CD4-positive, alpha-beta T cell (primary cell): ENCODE measurements around the gene GRB2. TPM values are rescaled to one million over a fixed set of nuclear protein-coding genes. Genes with fewer than 3 reads are reported as not detected.
A peak's percentile ranks its signal among the peaks of the same experiment; 100 is the strongest.

ENCODE experiments used
- ATAC-seq: fragments of 200-7000 bp; cut with Tn5 transposase; one replicate; pipeline ENCODE4 v1.10.0; 2022; ENCODE audit warnings: mild to moderate bottlenecking; ENCODE audit not compliant: poor library complexity
- CTCF ChIA-PET: fragments of 350-600 bp; sonication (Branson Sonifier 250); formaldehyde crosslinking; loops from one replicate; lab custom pipeline; 2021; ENCODE audit warnings: antibody characterized with exemption, inconsistent platforms; lab: Charles Lee
- POLR2A ChIA-PET: fragments of 350-600 bp; sonication (Branson Sonifier 250); formaldehyde crosslinking; loops from one replicate; lab custom pipeline; 2021; ENCODE audit warnings: antibody characterized with exemption, inconsistent platforms; lab: Charles Lee
- DNase-seq, 14 experiments: peaks; one replicate each; pipeline ENCODE4 v3.0.0-alpha.2; 2013 to 2020; ENCODE audit warnings: mixed read lengths in 2 of 14
- H3K27ac ChIP-seq, 2 donors: one replicate each; pipeline versions ENCODE4 v1.5.1 to v1.7.0; 2013; ENCODE audit warnings: low read length in 2 of 2, low read depth in 1 of 2, mild to moderate bottlenecking in 1 of 2
- H3K27me3 ChIP-seq, 2 experiments: 1 replicate in 1 of 2; 2 replicates in 1 of 2; pipeline versions ENCODE4 v1.6.1 to v1.7.0; 2013; ENCODE audit warnings: low read length in 2 of 2, control low read depth in 1 of 2, mild to moderate bottlenecking in 1 of 2, moderate library complexity in 1 of 2; ENCODE audit not compliant: insufficient read depth in 2 of 2, control insufficient read depth in 1 of 2
- H3K36me3 ChIP-seq: one replicate; pipeline ENCODE4 v1.6.1; 2013; ENCODE audit warnings: low read length, control low read depth; ENCODE audit not compliant: insufficient read depth
- H3K4me1 ChIP-seq: one replicate; pipeline ENCODE4 v1.6.1; 2013; ENCODE audit warnings: low read length, control low read depth; ENCODE audit not compliant: insufficient read depth
- H3K4me3 ChIP-seq: one replicate; pipeline ENCODE4 v1.5.1; 2013; ENCODE audit warnings: mild to moderate bottlenecking, low read length, moderate library complexity
- H3K9me3 ChIP-seq, 2 experiments: 1 replicate in 1 of 2; 2 replicates in 1 of 2; pipeline versions ENCODE4 v1.6.1 to v1.7.0; 2013; ENCODE audit warnings: low read length in 2 of 2, mild to moderate bottlenecking in 2 of 2, control low read depth in 1 of 2, moderate library complexity in 1 of 2; ENCODE audit not compliant: control insufficient read depth in 1 of 2, insufficient read depth in 1 of 2
- H3K27ac Mint-ChIP-seq: one replicate; pipeline ENCODE4 v1.8.0; 2020; ENCODE audit warnings: mixed read lengths
- H3K27me3 Mint-ChIP-seq: one replicate; pipeline ENCODE4 v1.8.0; 2021; ENCODE audit warnings: mixed read lengths
- H3K36me3 Mint-ChIP-seq: one replicate; pipeline ENCODE4 v1.8.0; 2021; ENCODE audit warnings: low read depth, mixed read lengths
- H3K4me1 Mint-ChIP-seq: one replicate; pipeline ENCODE4 v1.8.0; 2021; ENCODE audit warnings: low read depth, mixed read lengths
- H3K4me3 Mint-ChIP-seq: one replicate; pipeline ENCODE4 v1.8.0; 2020; ENCODE audit warnings: mild to moderate bottlenecking, mixed read lengths
- H3K9me3 Mint-ChIP-seq: one replicate; pipeline ENCODE4 v1.8.0; 2020; ENCODE audit warnings: mixed read lengths
- intact Hi-C, 2 experiments: fragments of 100-400 bp; cut with DNase I in 1 of 2; cut with micrococcal nuclease in 1 of 2; formaldehyde crosslinking; loops; one replicate each; pipeline versions ENCODE4 v1.15.1 to v1.9.0; 2023 to 2025; cut with DNase I, micrococcal nuclease
- total RNA-seq, 174 experiments: library from RNA in 2 of 174; stranded (reverse) in 2 of 174; gene quantifications; one replicate each; pipeline ENCODE4 v1.2.3 and lab custom pipeline; 2021 to 2026
- TF ChIP-seq, protein P1 (sequence below): fragments of 200-600 bp; IDR thresholded peaks from one replicate; pipeline ENCODE4 v1.8.0; 2022; ENCODE audit warnings: antibody characterized with exemption, mild to moderate bottlenecking

GRB2 gene
- total RNA-seq, 2 experiments from 2014 or later, result 88.8 to 92.6 TPM

DNA sequence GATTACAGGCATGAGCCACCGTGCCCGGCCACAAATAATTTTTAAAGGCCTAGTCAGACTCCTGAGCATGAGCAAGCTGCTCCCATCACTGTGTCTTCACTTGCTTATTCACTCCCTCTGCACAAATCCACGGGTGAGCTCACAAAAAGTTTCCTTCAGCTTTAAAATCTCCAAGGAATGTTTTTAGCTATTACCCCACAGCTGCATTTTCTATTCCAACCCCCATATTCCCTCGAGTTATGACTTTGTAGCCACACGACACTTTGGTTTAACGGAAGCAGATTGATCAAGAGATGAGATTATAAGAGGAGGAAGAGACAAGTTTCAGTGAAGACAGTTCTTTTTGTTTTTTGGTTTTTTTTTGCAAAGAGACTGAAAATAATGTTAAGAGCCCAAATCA lies 67.1 kb downstream of the GRB2 start:
- Mint-ChIP-seq H3K27me3 (no peaks in the 10 kb centered on the region), H3K36me3 (peaks cover 10% of the 10 kb centered on the region), H3K4me3 (peak overlapping the region; percentile 59), H3K9me3 (no peaks in the 10 kb centered on the region), H3K4me1 (peaks cover 74% of the 10 kb centered on the region), H3K27ac (peak overlapping the region; percentile 81)
- Histone ChIP-seq H3K4me1 (peaks cover 79% of the 10 kb centered on the region), H3K27ac (peak overlapping the region; percentile 38 to 47), H3K27me3 (no peaks in the 10 kb centered on the region), H3K9me3 (no peaks in the 10 kb centered on the region), H3K4me3 (peak overlapping the region; percentile 30), H3K36me3 (no peaks in the 10 kb centered on the region)
- intact Hi-C loops, result loop anchor here in 1 of 2 experiments (5.0 kb wide), 1 partner anchor 34 kb away; no protein-coding TSS in a partner anchor
- ATAC-seq, result peak; percentile 54
- peak in 3 of 14 experiments; percentile 44 to 56 (median 49) for DNase-seq
- ChIA-PET POLR2A (interaction anchor here (0.8 to 4.0 kb wide), 15 partner anchors 10 to 178 kb away, joined by 3 to 31 read pairs (median 5); partner anchors contain the start of genes GRB2, MIF4GD, SLC25A19 and TSEN54), CTCF (interaction anchor here (0.6 to 1.8 kb wide), 3 partner anchors 11 to 63 kb away, joined by 3 to 6 read pairs (median 5); no protein-coding TSS in a partner anchor)
- TF ChIP-seq, protein P1, sequence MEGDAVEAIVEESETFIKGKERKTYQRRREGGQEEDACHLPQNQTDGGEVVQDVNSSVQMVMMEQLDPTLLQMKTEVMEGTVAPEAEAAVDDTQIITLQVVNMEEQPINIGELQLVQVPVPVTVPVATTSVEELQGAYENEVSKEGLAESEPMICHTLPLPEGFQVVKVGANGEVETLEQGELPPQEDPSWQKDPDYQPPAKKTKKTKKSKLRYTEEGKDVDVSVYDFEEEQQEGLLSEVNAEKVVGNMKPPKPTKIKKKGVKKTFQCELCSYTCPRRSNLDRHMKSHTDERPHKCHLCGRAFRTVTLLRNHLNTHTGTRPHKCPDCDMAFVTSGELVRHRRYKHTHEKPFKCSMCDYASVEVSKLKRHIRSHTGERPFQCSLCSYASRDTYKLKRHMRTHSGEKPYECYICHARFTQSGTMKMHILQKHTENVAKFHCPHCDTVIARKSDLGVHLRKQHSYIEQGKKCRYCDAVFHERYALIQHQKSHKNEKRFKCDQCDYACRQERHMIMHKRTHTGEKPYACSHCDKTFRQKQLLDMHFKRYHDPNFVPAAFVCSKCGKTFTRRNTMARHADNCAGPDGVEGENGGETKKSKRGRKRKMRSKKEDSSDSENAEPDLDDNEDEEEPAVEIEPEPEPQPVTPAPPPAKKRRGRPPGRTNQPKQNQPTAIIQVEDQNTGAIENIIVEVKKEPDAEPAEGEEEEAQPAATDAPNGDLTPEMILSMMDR, result no peak

DNA sequence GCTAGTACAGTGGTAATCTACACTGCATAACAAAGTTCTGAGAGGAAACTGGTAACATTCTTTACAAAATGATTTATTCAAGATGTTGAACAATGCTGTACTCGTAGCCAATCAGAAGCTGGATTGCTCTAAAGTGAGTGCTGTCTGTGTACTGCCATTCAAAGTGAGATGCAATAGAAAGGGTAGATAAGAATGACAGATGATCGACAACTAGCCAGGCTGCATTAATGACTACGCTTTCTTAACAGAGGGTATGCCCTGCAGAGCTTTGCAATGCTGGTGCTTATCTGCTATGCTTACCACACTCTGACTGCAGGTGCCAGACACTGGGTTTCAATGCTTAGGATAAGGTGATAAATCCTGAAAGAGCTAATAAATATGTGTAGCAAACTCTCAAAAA lies 70.2 kb downstream of the GRB2 start:
- ChIA-PET CTCF (interaction anchor here (1.0 to 2.3 kb wide), 4 partner anchors 16 to 77 kb away, joined by 3 to 7 read pairs (median 6); partner anchors contain the start of gene MIF4GD), POLR2A (interaction anchor here (0.9 to 4.0 kb wide), 5 partner anchors 10 to 70 kb away, joined by 3 to 31 read pairs (median 25); partner anchors contain the start of gene GRB2)
- H3K36me3 ChIP-seq, result peaks cover 24% of the 10 kb centered on the region
- ATAC-seq (peak; percentile 9), DNase-seq (no peak)
- H3K9me3 Mint-ChIP-seq, result no peaks in the 10 kb centered on the region
- peak overlapping the region; percentile 88 for H3K27ac Mint-ChIP-seq
- H3K36me3 Mint-ChIP-seq, result peaks cover 29% of the 10 kb centered on the region
- H3K4me1 Mint-ChIP-seq, result peaks cover 65% of the 10 kb centered on the region
- H3K9me3 ChIP-seq, result no peaks in the 10 kb centered on the region
- H3K27ac ChIP-seq, result peak overlapping the region in 1 of 2 donors; percentile 2
- H3K27me3 ChIP-seq, result no peaks in the 10 kb centered on the region
- H3K4me1 ChIP-seq, result peaks cover 63% of the 10 kb centered on the region
- H3K4me3 ChIP-seq, result no peak overlapping the region
- H3K4me3 Mint-ChIP-seq, result peak overlapping the region; percentile 35
- TF ChIP-seq, protein P1, result no peak
- intact Hi-C loops, result loop anchor here in 1 of 2 experiments (5.0 kb wide), 1 partner anchor 37 kb away; no protein-coding TSS in a partner anchor
- no peaks in the 10 kb centered on the region for H3K27me3 Mint-ChIP-seq

DNA sequence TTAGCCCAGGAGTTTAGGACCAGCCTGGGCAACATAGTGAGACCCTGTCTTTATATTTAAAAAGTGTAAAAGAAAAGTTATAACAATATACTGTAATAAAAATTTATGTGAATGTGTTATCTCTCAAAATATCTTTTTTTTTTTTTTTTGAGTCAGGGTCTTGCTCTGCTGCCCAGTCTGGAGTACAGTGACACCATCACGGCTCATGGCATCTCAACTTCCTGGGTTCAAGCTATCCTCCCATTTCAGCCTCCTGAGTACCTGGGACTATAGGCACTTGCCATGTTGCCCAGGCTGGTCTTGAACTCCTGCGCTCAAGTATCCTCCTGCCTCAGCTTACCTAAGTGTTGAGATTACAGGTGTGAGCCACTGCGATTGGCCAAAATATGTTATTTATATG lies 70.8 kb downstream of the GRB2 start:
- TF ChIP-seq, protein P1, result no peak
- Histone ChIP-seq H3K36me3 (peaks cover 24% of the 10 kb centered on the region), H3K4me1 (peaks cover 58% of the 10 kb centered on the region), H3K9me3 (no peaks in the 10 kb centered on the region), H3K27me3 (no peaks in the 10 kb centered on the region), H3K27ac (peak overlapping the region in 1 of 2 donors; percentile 23), H3K4me3 (no peak overlapping the region)
- Mint-ChIP-seq H3K9me3 (no peaks in the 10 kb centered on the region), H3K4me1 (peaks cover 60% of the 10 kb centered on the region), H3K27ac (peak overlapping the region; percentile 88), H3K27me3 (no peaks in the 10 kb centered on the region), H3K4me3 (peak overlapping the region; percentile 35), H3K36me3 (peaks cover 31% of the 10 kb centered on the region)
- intact Hi-C loops, result loop anchor here (5.0 kb wide), 2 partner anchors 33 to 38 kb away; no protein-coding TSS in a partner anchor
- ChIA-PET CTCF (interaction anchor here (1.7 kb wide), 1 partner anchor 78 kb away, joined by 7 read pairs; no protein-coding TSS in a partner anchor), POLR2A (interaction anchor here (0.9 to 4.0 kb wide), 3 partner anchors 10 to 59 kb away, joined by 3 to 29 read pairs (median 25); no protein-coding TSS in a partner anchor)
- ATAC-seq (no peak), DNase-seq (no peak)
